HG02588 (cell line): Measurements from ENCODE around the gene EMILIN2.
"Not testable (repeated sequence)": the region's sequence is repeated elsewhere in the genome, so short reads cannot be mapped to it uniquely, and the experiment has no call there.

Experiments
- ATAC-seq: cut with Tn5 transposase; IDR thresholded peaks from one replicate; pipeline ENCODE4 v1.9.1; 2021; ENCODE audit warnings: mild to moderate bottlenecking, moderate library complexity; ENCODE audit not compliant: unreplicated experiment

The EMILIN2 gene

GRCh38 chr18:2846636-2847316 is at the start of gene EMILIN2:
TSS of gene EMILIN2 (plus strand) at chr18:2847006. CDS start at chr18:2847189, 183 bp downstream.
- ATAC-seq, result peak; percentile 38

- no peak for ATAC-seq
These were observed 48.9 kb upstream of the EMILIN2 start for GRCh38 chr18:2797951-2798350.

GRCh38 chr18:2799369-2799768 is 47.4 kb upstream of the EMILIN2 start:
- no peak for ATAC-seq

- ATAC-seq, result no peak
These were observed 40.5 kb upstream of the EMILIN2 start for GRCh38 chr18:2805970-2806943.

GRCh38 chr18:2808640-2809039 is 38.2 kb upstream of the EMILIN2 start:
- ATAC-seq, result not testable (repeated sequence)

- not testable (repeated sequence) for ATAC-seq
These were observed 37.1 kb upstream of the EMILIN2 start for GRCh38 chr18:2809666-2810183.

- no peak for ATAC-seq
These were observed 35.4 kb upstream of the EMILIN2 start for GRCh38 chr18:2811416-2811815.

GRCh38 chr18:2814928-2815327 is 31.9 kb upstream of the EMILIN2 start:
- ATAC-seq, result no peak

- no peak for ATAC-seq
These were observed 28.5 kb upstream of the EMILIN2 start for GRCh38 chr18:2818281-2818680.

- no peak for ATAC-seq
These were observed 25.1 kb upstream of the EMILIN2 start for GRCh38 chr18:2821695-2822094.

- no peak for ATAC-seq
These were observed 24.4 kb upstream of the EMILIN2 start for GRCh38 chr18:2822213-2822921.

GRCh38 chr18:2823202-2823601 is 23.6 kb upstream of the EMILIN2 start:
- no peak for ATAC-seq

- ATAC-seq, result no peak
These were observed 22.8 kb upstream of the EMILIN2 start for GRCh38 chr18:2823966-2824365.

GRCh38 chr18:2824865-2825264 is 21.9 kb upstream of the EMILIN2 start:
- no peak for ATAC-seq

GRCh38 chr18:2825613-2826175 is 21.1 kb upstream of the EMILIN2 start:
- no peak for ATAC-seq

GRCh38 chr18:2826581-2826980 is 20.2 kb upstream of the EMILIN2 start:
- no peak for ATAC-seq

- ATAC-seq, result no peak
These were observed 19.7 kb upstream of the EMILIN2 start for GRCh38 chr18:2827061-2827460.

GRCh38 chr18:2836118-2836517 is 10.7 kb upstream of the EMILIN2 start:
- ATAC-seq, result not testable (repeated sequence)

- ATAC-seq, result not testable (repeated sequence)
These were observed 9.5 kb upstream of the EMILIN2 start for GRCh38 chr18:2837290-2837689.

GRCh38 chr18:2839202-2839601 is 7.6 kb upstream of the EMILIN2 start:
- no peak for ATAC-seq

- no peak for ATAC-seq
These were observed 6.3 kb upstream of the EMILIN2 start for GRCh38 chr18:2840521-2840920.
